ENCODE data around the gene CENPF.
"Not testable (repeated sequence)": the region's sequence is repeated elsewhere in the genome, so short reads cannot be mapped to it uniquely, and the experiment has no call there.

The CENPF gene

GRCh38 chr1:214603819-214604252, 841 bp downstream of the CENPF start:
- peak overlapping the region; percentile 83 for H3K27ac ChIP-seq
- TF ChIP-seq ZFX (IDR thresholded peaks at IDR 0.05) (no peak), CTCF (conservative IDR thresholded peaks at IDR 0.05) (no peak)

- TF ChIP-seq ZFX (IDR thresholded peaks at IDR 0.05) (no peak), CTCF (conservative IDR thresholded peaks at IDR 0.05) (no peak)
- no peak overlapping the region for H3K27ac ChIP-seq
Observed at GRCh38 chr1:214604523-214604922, 1.5 kb downstream of the CENPF start.

- H3K27ac ChIP-seq, result not testable (repeated sequence)
Observed at GRCh38 chr1:214605484-214605883, 2.5 kb downstream of the CENPF start.

- H3K27ac ChIP-seq, result not testable (repeated sequence)
Observed at GRCh38 chr1:214605933-214606925, 3.2 kb downstream of the CENPF start.

GRCh38 chr1:214607492-214608215, 4.7 kb downstream of the CENPF start:
- not testable (repeated sequence) for H3K27ac ChIP-seq

- H3K27ac ChIP-seq, result not testable (repeated sequence)
Observed at GRCh38 chr1:214608216-214608783, 5.3 kb downstream of the CENPF start.

- H3K27ac ChIP-seq, result not testable (repeated sequence)
Observed at GRCh38 chr1:214608817-214609216, 5.8 kb downstream of the CENPF start.

- H3K27ac ChIP-seq, result no peak overlapping the region
- TF ChIP-seq CTCF (conservative IDR thresholded peaks at IDR 0.05) (no peak), ZFX (IDR thresholded peaks at IDR 0.05) (no peak)
Observed at GRCh38 chr1:214609692-214610091, 6.7 kb downstream of the CENPF start.

- H3K27ac ChIP-seq, result not testable (repeated sequence)
Observed at GRCh38 chr1:214610136-214610535, 7.1 kb downstream of the CENPF start.

- TF ChIP-seq CTCF (conservative IDR thresholded peaks at IDR 0.05), result no peak
- TF ChIP-seq ZFX (IDR thresholded peaks at IDR 0.05), result no peak
- no peak overlapping the region for H3K27ac ChIP-seq
Observed at GRCh38 chr1:214615109-214615508, 12.1 kb downstream of the CENPF start.

Measured in C4-2B (cell line).